ENCODE measurements around the gene SPI1. TPM values are rescaled to one million over a fixed set of nuclear protein-coding genes. Genes with fewer than 3 reads are reported as not detected.
A peak's percentile ranks its signal among the peaks of the same experiment; 100 is the strongest.

The SPI1 gene
- total RNA-seq, 1 experiment from 2014 or later = 0.31 TPM

- ChIA-PET POLR2A (no interaction called here), CTCF (no interaction called here)
- Histone ChIP-seq H3K27ac (ENCODE audit: low read length) (no peak overlapping the region), H3K4me3 (ENCODE audit: low read depth in 2 of 2, low read length in 2 of 2) (no peak overlapping the region), H3K36me3 (ENCODE audit: control insufficient read depth, insufficient read depth, low read length) (no peaks in the 10 kb centered on the region), H3K27me3 (ENCODE audit: control insufficient read depth, insufficient read depth, low read length) (no peaks in the 10 kb centered on the region), H3K4me1 (ENCODE audit: control insufficient read depth, insufficient read depth, low read length) (no peaks in the 10 kb centered on the region), H3K9me3 (ENCODE audit: control insufficient read depth, insufficient read depth, low read depth, low read length) (no peaks in the 10 kb centered on the region)
- no TSS peak for BruUV-seq (replicated peaks)
- DNase-seq (ENCODE audit: low read depth, low spot score) (no peak), ATAC-seq (peak; percentile 45; the same call in 1 of the 2 replicates)
- in situ Hi-C loops (cut with HindIII; ENCODE audit: low pct_unique_long_range_greater_than_20kb, low sequenced_read_pairs) = no loop called here
- intact Hi-C loops (cut with micrococcal nuclease; ENCODE audit: unreplicated experiment) = no loop called here
- TF ChIP-seq CTCF (IDR thresholded peaks at IDR 0.05) (no peak), SIN3A (IDR thresholded peaks at IDR 0.05; ENCODE audit: borderline replicate concordance, insufficient read depth, low read depth, low read length) (no peak), TCF7L2 (IDR thresholded peaks at IDR 0.05; ENCODE audit: low read depth, low read length) (no peak), POLR2AphosphoS5 (IDR thresholded peaks at IDR 0.05; ENCODE audit: low read depth, low read length) (no peak), REST (IDR thresholded peaks at IDR 0.05; ENCODE audit: insufficient read depth in 1 of 2, low read depth in 2 of 2, low read length in 1 of 2) (no peak)
These were observed 37.2 kb downstream of the SPI1 start for GRCh38 chr11:47340980-47341775.

DNA sequence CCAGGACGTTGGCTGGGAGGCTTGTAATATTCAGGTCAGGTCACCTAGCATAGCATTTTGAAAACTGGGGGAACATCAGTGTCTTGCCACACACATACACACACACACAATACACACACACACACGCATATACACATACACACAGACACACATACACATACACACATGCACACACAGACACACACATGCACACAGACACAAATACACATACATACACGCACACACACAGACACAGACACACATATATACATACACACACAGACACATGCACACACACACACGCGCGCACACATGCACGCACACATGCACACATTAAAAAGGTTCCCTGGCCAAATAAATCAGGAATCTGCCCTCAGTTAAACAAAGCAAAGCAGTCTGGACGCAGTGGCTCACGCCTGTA lies 38.3 kb downstream of the SPI1 start:
- no TSS peak for BruUV-seq (replicated peaks)
- no peaks in the 10 kb centered on the region for H3K36me3 ChIP-seq (ENCODE audit: control insufficient read depth, insufficient read depth, low read length)

More for the DNA sequence above, 38.3 kb downstream of the SPI1 start:
- no peaks in the 10 kb centered on the region for H3K27me3 ChIP-seq (ENCODE audit: control insufficient read depth, insufficient read depth, low read length)
- ChIA-PET POLR2A (no interaction called here), CTCF (no interaction called here)
- in situ Hi-C loops (cut with HindIII; ENCODE audit: low pct_unique_long_range_greater_than_20kb, low sequenced_read_pairs) (no loop called here), intact Hi-C loops (cut with micrococcal nuclease; ENCODE audit: unreplicated experiment) (no loop called here)
- no peak for TF ChIP-seq TCF7L2 (IDR thresholded peaks at IDR 0.05; ENCODE audit: low read depth, low read length)
- no peaks in the 10 kb centered on the region for H3K4me1 ChIP-seq (ENCODE audit: control insufficient read depth, insufficient read depth, low read length)
- no peak overlapping the region for H3K4me3 ChIP-seq (ENCODE audit: low read depth in 2 of 2, low read length in 2 of 2)
- no peaks in the 10 kb centered on the region for H3K9me3 ChIP-seq (ENCODE audit: control insufficient read depth, insufficient read depth, low read depth, low read length)
- ATAC-seq = no peak
- H3K27ac ChIP-seq (ENCODE audit: low read length) = no peak overlapping the region
- DNase-seq (ENCODE audit: low read depth, low spot score) = no peak
